Activated CD4-positive, alpha-beta memory T cell treated with anti-CD3 and anti-CD28 coated beads for 36 hours (primary cell): ENCODE results near the gene IFNA17. TPM values are rescaled to one million over a fixed set of nuclear protein-coding genes. Genes with fewer than 3 reads are reported as not detected.
A peak's percentile ranks its signal among the peaks of the same experiment; 100 is the strongest.
"Not testable (repeated sequence)": the region's sequence is repeated elsewhere in the genome, so short reads cannot be mapped to it uniquely, and the experiment has no call there.

Experiments used
- CTCF ChIA-PET: fragments of 350-600 bp; sonication (Branson Sonifier 250); formaldehyde crosslinking; loops from one replicate; lab custom pipeline; 2021; ENCODE audit warnings: antibody characterized with exemption, inconsistent platforms; lab: Charles Lee
- POLR2A ChIA-PET: fragments of 350-600 bp; sonication (Branson Sonifier 250); formaldehyde crosslinking; loops from one replicate; lab custom pipeline; 2021; ENCODE audit warnings: antibody characterized with exemption; lab: Charles Lee
- DNase-seq: peaks from one replicate; pipeline ENCODE4 v3.0.0-alpha.2; 2020
- H3K27ac Mint-ChIP-seq: one replicate; pipeline ENCODE4 v1.8.0; 2021; ENCODE audit warnings: mixed read lengths
- H3K27me3 Mint-ChIP-seq: one replicate; pipeline ENCODE4 v1.8.0; 2021; ENCODE audit warnings: mixed read lengths
- H3K36me3 Mint-ChIP-seq: one replicate; pipeline ENCODE4 v1.8.0; 2021; ENCODE audit warnings: mixed read lengths
- H3K4me1 Mint-ChIP-seq: one replicate; pipeline ENCODE4 v1.8.0; 2021; ENCODE audit warnings: low read depth, mixed read lengths
- H3K4me3 Mint-ChIP-seq: one replicate; pipeline ENCODE4 v1.8.0; 2021; ENCODE audit warnings: mild to moderate bottlenecking, mixed read lengths
- H3K9me3 Mint-ChIP-seq: one replicate; pipeline ENCODE4 v1.8.0; 2021; ENCODE audit warnings: mixed read lengths
- intact Hi-C: fragments of 100-400 bp; cut with micrococcal nuclease; formaldehyde crosslinking; loops from one replicate; pipeline ENCODE4 v1.15.1; 2023
- total RNA-seq, 2 experiments: library from RNA; stranded (reverse); gene quantifications; one replicate each; pipeline ENCODE4 v1.2.3, GENCODE V29; 2021

Gene IFNA17
- total RNA-seq, 2 experiments from 2014 or later: not detected

- H3K4me1 Mint-ChIP-seq: peaks cover 9% of the 10 kb centered on the region
- no peak for DNase-seq
- ChIA-PET CTCF (no interaction called here), POLR2A (no interaction called here)
- no peak within 1 kb of the TSS for H3K27ac Mint-ChIP-seq
- H3K36me3 Mint-ChIP-seq: no peaks in the 10 kb centered on the region
- H3K27me3 Mint-ChIP-seq: peaks cover 11% of the 10 kb centered on the region
- H3K9me3 Mint-ChIP-seq: no peaks in the 10 kb centered on the region
- intact Hi-C loops: loop anchor here (10.0 kb wide), 1 partner anchor 155 kb away; no protein-coding TSS in a partner anchor
- H3K4me3 Mint-ChIP-seq: no peak within 1 kb of the TSS
These were observed 11.9 kb upstream of the IFNA17 start, which contains the start of gene IFNA14 for GRCh38 chr9:21239911-21240310. Gene IFNA14 (minus strand): TSS chr9:21240005. CDS start chr9:21239935, 70 bp downstream.

- not testable (repeated sequence) for H3K27ac Mint-ChIP-seq, H3K36me3 Mint-ChIP-seq, DNase-seq, H3K27me3 Mint-ChIP-seq, H3K4me3 Mint-ChIP-seq, H3K9me3 Mint-ChIP-seq, H3K4me1 Mint-ChIP-seq
- intact Hi-C loops: loop anchor here (10.0 kb wide), 1 partner anchor 158 kb away; no protein-coding TSS in a partner anchor
- ChIA-PET CTCF (interaction anchor here (0.6 to 2.7 kb wide), 20 partner anchors 9 to 741 kb away, joined by 3 to 13 read pairs (median 5); no protein-coding TSS in a partner anchor), POLR2A (interaction anchor here (0.6 kb wide), 1 partner anchor 978 kb away, joined by 3 read pairs; no protein-coding TSS in a partner anchor)
These were observed 8.3 kb upstream of the IFNA17 start for GRCh38 chr9:21236360-21236714.

GRCh38 chr9:21235468-21236359, 7.7 kb upstream of the IFNA17 start:
- not testable (repeated sequence) for H3K9me3 Mint-ChIP-seq, H3K4me1 Mint-ChIP-seq, H3K27me3 Mint-ChIP-seq, H3K27ac Mint-ChIP-seq, H3K36me3 Mint-ChIP-seq, H3K4me3 Mint-ChIP-seq
- peak; percentile 33 for DNase-seq
- intact Hi-C loops: loop anchor here (1.0 to 10.0 kb wide), 2 partner anchors 159 to 554 kb away; no protein-coding TSS in a partner anchor
- ChIA-PET POLR2A (interaction anchor here (0.6 kb wide), 1 partner anchor 979 kb away, joined by 3 read pairs; no protein-coding TSS in a partner anchor), CTCF (interaction anchor here (0.6 to 2.7 kb wide), 21 partner anchors 10 to 741 kb away, joined by 3 to 13 read pairs (median 5); no protein-coding TSS in a partner anchor)

- Mint-ChIP-seq H3K4me3 (no peak overlapping the region), H3K4me1 (peaks cover 9% of the 10 kb centered on the region), H3K36me3 (no peaks in the 10 kb centered on the region), H3K9me3 (no peaks in the 10 kb centered on the region), H3K27me3 (peaks cover 2% of the 10 kb centered on the region), H3K27ac (no peak overlapping the region)
- intact Hi-C loops: loop anchor here (10.0 kb wide), 1 partner anchor 161 kb away; no protein-coding TSS in a partner anchor
- ChIA-PET POLR2A (no interaction called here), CTCF (interaction anchor here (0.6 to 2.7 kb wide), 4 partner anchors 18 to 162 kb away, joined by 3 to 13 read pairs (median 8); no protein-coding TSS in a partner anchor)
- DNase-seq: no peak
These were observed 6.2 kb upstream of the IFNA17 start for GRCh38 chr9:21234153-21234687.

- POLR2A ChIA-PET: no interaction called here
- H3K4me1 Mint-ChIP-seq: peaks cover 9% of the 10 kb centered on the region
- no peak overlapping the region for H3K4me3 Mint-ChIP-seq
- no peaks in the 10 kb centered on the region for H3K36me3 Mint-ChIP-seq
- intact Hi-C loops: loop anchor here (10.0 kb wide), 1 partner anchor 162 kb away; no protein-coding TSS in a partner anchor
- no peak overlapping the region for H3K27ac Mint-ChIP-seq
- H3K27me3 Mint-ChIP-seq: peaks cover 1% of the 10 kb centered on the region
- CTCF ChIA-PET: interaction anchor here (0.8 kb wide), 1 partner anchor 556 kb away, joined by 3 read pairs; no protein-coding TSS in a partner anchor
- DNase-seq: no peak
- no peaks in the 10 kb centered on the region for H3K9me3 Mint-ChIP-seq
These were observed 5.2 kb upstream of the IFNA17 start for GRCh38 chr9:21233258-21233657.

GRCh38 chr9:21217211-21217610, 10.8 kb downstream of the IFNA17 start, which contains the start of gene IFNA16:
Gene IFNA16 (minus strand): TSS chr9:21217311. CDS start chr9:21217305, 6 bp downstream.
- intact Hi-C loops, H3K9me3 Mint-ChIP-seq, POLR2A ChIA-PET, H3K27ac Mint-ChIP-seq, DNase-seq, H3K4me3 Mint-ChIP-seq, H3K4me1 Mint-ChIP-seq, H3K36me3 Mint-ChIP-seq: not testable (repeated sequence)
- H3K27me3 Mint-ChIP-seq: peaks cover 25% of the 10 kb centered on the region
- CTCF ChIA-PET: interaction anchor here (1.0 to 1.1 kb wide), 2 partner anchors 22 to 36 kb away, joined by 3 to 5 read pairs; no protein-coding TSS in a partner anchor

GRCh38 chr9:21213411-21214326, 14.4 kb downstream of the IFNA17 start:
- intact Hi-C loops, POLR2A ChIA-PET, H3K4me1 Mint-ChIP-seq, H3K9me3 Mint-ChIP-seq, H3K4me3 Mint-ChIP-seq, DNase-seq, H3K36me3 Mint-ChIP-seq, H3K27ac Mint-ChIP-seq: not testable (repeated sequence)
- H3K27me3 Mint-ChIP-seq: peaks cover 15% of the 10 kb centered on the region
- CTCF ChIA-PET: interaction anchor here (0.6 to 2.1 kb wide), 12 partner anchors 9 to 577 kb away, joined by 3 to 8 read pairs (median 3); no protein-coding TSS in a partner anchor

- DNase-seq, H3K4me1 Mint-ChIP-seq, H3K4me3 Mint-ChIP-seq, H3K36me3 Mint-ChIP-seq, POLR2A ChIA-PET, H3K9me3 Mint-ChIP-seq, intact Hi-C loops, H3K27ac Mint-ChIP-seq: not testable (repeated sequence)
- CTCF ChIA-PET: interaction anchor here (0.8 to 1.9 kb wide), 3 partner anchors 17 to 222 kb away, joined by 3 to 8 read pairs (median 4); no protein-coding TSS in a partner anchor
- peaks cover 11% of the 10 kb centered on the region for H3K27me3 Mint-ChIP-seq
These were observed 15.9 kb downstream of the IFNA17 start for GRCh38 chr9:21212160-21212559.

- POLR2A ChIA-PET, H3K4me3 Mint-ChIP-seq, H3K27ac Mint-ChIP-seq, H3K9me3 Mint-ChIP-seq, DNase-seq, H3K36me3 Mint-ChIP-seq, H3K4me1 Mint-ChIP-seq, H3K27me3 Mint-ChIP-seq, intact Hi-C loops: not testable (repeated sequence)
- CTCF ChIA-PET: interaction anchor here (0.9 kb wide), 1 partner anchor 15 kb away, joined by 3 read pairs; no protein-coding TSS in a partner anchor
These were observed 17.2 kb downstream of the IFNA17 start for GRCh38 chr9:21210782-21211181.

GRCh38 chr9:21210311-21210710, 17.7 kb downstream of the IFNA17 start:
- Mint-ChIP-seq H3K4me3 (no peak overlapping the region), H3K27me3 (peaks cover 9% of the 10 kb centered on the region), H3K9me3 (no peaks in the 10 kb centered on the region), H3K4me1 (peaks cover 3% of the 10 kb centered on the region), H3K36me3 (no peaks in the 10 kb centered on the region), H3K27ac (no peak overlapping the region)
- no peak for DNase-seq
- intact Hi-C loops: no loop called here
- POLR2A ChIA-PET: no interaction called here
- CTCF ChIA-PET: interaction anchor here (0.9 kb wide), 1 partner anchor 15 kb away, joined by 3 read pairs; no protein-coding TSS in a partner anchor

- intact Hi-C loops, H3K4me3 Mint-ChIP-seq, DNase-seq, H3K27ac Mint-ChIP-seq, POLR2A ChIA-PET, H3K9me3 Mint-ChIP-seq, H3K36me3 Mint-ChIP-seq, H3K4me1 Mint-ChIP-seq: not testable (repeated sequence)
- CTCF ChIA-PET: interaction anchor here (0.9 kb wide), 1 partner anchor 12 kb away, joined by 4 read pairs; no protein-coding TSS in a partner anchor
- peaks cover 18% of the 10 kb centered on the region for H3K27me3 Mint-ChIP-seq
These were observed 21.0 kb downstream of the IFNA17 start, which contains the start of gene IFNA10 for GRCh38 chr9:21207043-21207442. Gene IFNA10 (minus strand): TSS chr9:21207143. CDS start chr9:21207097, 46 bp downstream.
